ENCODE results near the gene CSNK1D. TPM values are rescaled to one million over a fixed set of nuclear protein-coding genes. Genes with fewer than 3 reads are reported as not detected.

The CSNK1D gene
- total RNA-seq, 1 experiment from 2014 or later, result 234 TPM

GRCh38 chr17:82205720-82206508 lies 67.6 kb downstream of the CSNK1D start:
- ATAC-seq, result peak; percentile 81
- Histone ChIP-seq H3K27ac (ENCODE audit: low read length) (peak overlapping the region; percentile 95), H3K9me3 (ENCODE audit: control insufficient read depth, insufficient read depth, low read depth, low read length) (no peaks in the 10 kb centered on the region), H3K36me3 (ENCODE audit: control insufficient read depth, insufficient read depth, low read length) (no peaks in the 10 kb centered on the region), H3K4me1 (ENCODE audit: control insufficient read depth, insufficient read depth, low read length) (peaks cover 41% of the 10 kb centered on the region), H3K4me3 (ENCODE audit: low read depth in 2 of 2, low read length in 2 of 2) (peak overlapping the region in 1 of 2 experiments; percentile 16; a peak in 1 of 4 replicates), H3K27me3 (ENCODE audit: control insufficient read depth, insufficient read depth, low read length) (no peaks in the 10 kb centered on the region)
- in situ Hi-C loops (cut with HindIII; ENCODE audit: low pct_unique_long_range_greater_than_20kb, low sequenced_read_pairs) (no loop called here), intact Hi-C loops (cut with micrococcal nuclease; ENCODE audit: unreplicated experiment) (no loop called here)
- peak; percentile 75 for DNase-seq (ENCODE audit: low read depth, low spot score)
- CTCF ChIA-PET, result interaction anchor here (0.6 to 1.3 kb wide), 6 partner anchors 23 to 100 kb away, joined by 3 to 12 read pairs (median 6); partner anchors contain the start of gene SLC16A3
- peak; percentile 82 for TF ChIP-seq POLR2AphosphoS5 (IDR thresholded peaks at IDR 0.05; ENCODE audit: low read depth, low read length)
- no peak for TF ChIP-seq REST (IDR thresholded peaks at IDR 0.05; ENCODE audit: insufficient read depth in 1 of 2, low read depth in 2 of 2, low read length in 1 of 2)
- TF ChIP-seq TCF7L2 (IDR thresholded peaks at IDR 0.05; ENCODE audit: low read depth, low read length), result no peak
- TF ChIP-seq SIN3A (IDR thresholded peaks at IDR 0.05; ENCODE audit: borderline replicate concordance, insufficient read depth, low read depth, low read length), result 0 out of 2 replicates have a peak, but pooled peaks have one; percentile 48
- peak; percentile 97 for TF ChIP-seq CTCF (IDR thresholded peaks at IDR 0.05)
- no TSS peak for BruUV-seq (replicated peaks)
- POLR2A ChIA-PET, result interaction anchor here (0.6 to 0.7 kb wide), 4 partner anchors 7 to 91 kb away, joined by 3 to 7 read pairs (median 6); no protein-coding TSS in a partner anchor

GRCh38 chr17:82204831-82205719 lies 68.4 kb downstream of the CSNK1D start:
- ChIA-PET CTCF (interaction anchor here (0.6 to 1.3 kb wide), 3 partner anchors 37 to 59 kb away, joined by 3 read pairs; no protein-coding TSS in a partner anchor), POLR2A (interaction anchor here (0.7 kb wide), 2 partner anchors 9 to 31 kb away, joined by 5 to 7 read pairs; no protein-coding TSS in a partner anchor)
- no TSS peak for BruUV-seq (replicated peaks)
- no peaks in the 10 kb centered on the region for H3K36me3 ChIP-seq (ENCODE audit: control insufficient read depth, insufficient read depth, low read length)
- intact Hi-C loops (cut with micrococcal nuclease; ENCODE audit: unreplicated experiment), result no loop called here
- TF ChIP-seq REST (IDR thresholded peaks at IDR 0.05; ENCODE audit: insufficient read depth in 1 of 2, low read depth in 2 of 2, low read length in 1 of 2) (no peak), TCF7L2 (IDR thresholded peaks at IDR 0.05; ENCODE audit: low read depth, low read length) (peak; percentile 52; the same call in 1 of the 2 replicates), CTCF (IDR thresholded peaks at IDR 0.05) (no peak), SIN3A (IDR thresholded peaks at IDR 0.05; ENCODE audit: borderline replicate concordance, insufficient read depth, low read depth, low read length) (no peak), POLR2AphosphoS5 (IDR thresholded peaks at IDR 0.05; ENCODE audit: low read depth, low read length) (peak; percentile 77)
- in situ Hi-C loops (cut with HindIII; ENCODE audit: low pct_unique_long_range_greater_than_20kb, low sequenced_read_pairs), result no loop called here
- no peaks in the 10 kb centered on the region for H3K27me3 ChIP-seq (ENCODE audit: control insufficient read depth, insufficient read depth, low read length)
- H3K9me3 ChIP-seq (ENCODE audit: control insufficient read depth, insufficient read depth, low read depth, low read length), result no peaks in the 10 kb centered on the region
- H3K4me1 ChIP-seq (ENCODE audit: control insufficient read depth, insufficient read depth, low read length), result peaks cover 41% of the 10 kb centered on the region
- DNase-seq (ENCODE audit: low read depth, low spot score), result peak; percentile 63
- peak; percentile 91 for ATAC-seq
- H3K27ac ChIP-seq (ENCODE audit: low read length), result peak overlapping the region; percentile 95
- H3K4me3 ChIP-seq (ENCODE audit: low read depth in 2 of 2, low read length in 2 of 2), result 0 out of 4 replicates have a peak overlapping the region, but pooled peaks of 1 of the 2 experiments have one; percentile 15

Data from Panc1 (cell line).